SK-N-MC (cell line): ENCODE results near the gene PAN2.

Experiments
- EZH2 ChIP-seq: fragments of 200-600 bp; sonication (generic); IDR thresholded peaks from one replicate; pipeline ENCODE4 v1.6.1; 2017; ENCODE audit warnings: antibody characterized with exemption
- FOXP2 ChIP-seq: optimal IDR thresholded peaks from 2 replicates; pipeline ENCODE3; 2011; ENCODE audit warnings: mild to moderate bottlenecking, moderate library complexity; ENCODE audit not compliant: insufficient read depth; ENCODE audit errors: extremely low read length, control extremely low read depth
- POLR2AphosphoS5 ChIP-seq: IDR thresholded peaks from 2 replicates; pipeline ENCODE4 v1.6.1; 2012; ENCODE audit warnings: mild to moderate bottlenecking, low read depth, low read length, borderline replicate concordance

- no peak for TF ChIP-seq EZH2
- no peak for TF ChIP-seq FOXP2
- TF ChIP-seq POLR2AphosphoS5: no peak
Observed at GRCh38 chr12:56361487-56362129, 27.8 kb upstream of the PAN2 start.
